UCSD-AML1 (cell line): ENCODE results near the gene RALGPS1.
A peak's percentile ranks its signal among the peaks of the same experiment; 100 is the strongest.

Source experiments
- DNase-seq: peaks from one replicate; lab custom pipeline; 2025; ENCODE audit not compliant: unreplicated experiment; lab: John Stamatoyannopoulos, UW

Gene RALGPS1

DNA sequence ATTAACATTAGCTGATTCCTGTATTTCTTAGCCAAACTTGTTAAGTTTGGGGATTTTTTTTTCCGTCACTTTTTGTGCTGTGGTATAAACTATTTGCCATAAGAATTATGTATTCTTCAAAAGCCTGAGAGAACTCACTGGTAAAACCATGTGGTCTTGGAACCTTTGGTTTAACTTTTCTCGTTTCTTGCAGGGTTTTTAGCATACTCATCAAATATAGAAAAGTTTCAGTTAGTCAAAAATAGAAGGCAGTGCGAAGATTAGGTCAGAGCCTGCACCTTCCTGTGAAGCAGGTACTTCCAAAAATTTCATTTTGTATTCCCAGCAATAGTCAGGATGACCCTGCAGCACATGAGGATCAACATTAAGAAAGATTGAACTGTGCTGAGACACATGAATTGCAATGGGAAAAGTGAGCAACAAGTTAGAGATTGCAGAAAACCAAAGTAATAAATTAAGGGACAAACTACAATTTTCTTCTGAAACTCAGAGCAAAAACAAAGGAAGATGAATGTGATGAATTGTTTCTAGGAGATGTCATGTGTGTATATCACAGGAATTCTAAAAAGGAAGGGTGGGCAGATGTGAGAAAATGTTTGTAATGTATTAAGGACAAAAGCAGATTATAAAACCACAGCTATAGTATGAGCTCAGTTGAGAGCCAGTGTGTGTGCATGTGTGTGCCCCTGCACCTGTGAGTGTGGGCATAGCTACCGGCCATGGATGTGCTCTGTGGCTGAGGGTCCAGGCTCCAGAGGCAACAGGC, 105.6 kb downstream of the RALGPS1 start:
- DNase-seq, result no peak

DNA sequence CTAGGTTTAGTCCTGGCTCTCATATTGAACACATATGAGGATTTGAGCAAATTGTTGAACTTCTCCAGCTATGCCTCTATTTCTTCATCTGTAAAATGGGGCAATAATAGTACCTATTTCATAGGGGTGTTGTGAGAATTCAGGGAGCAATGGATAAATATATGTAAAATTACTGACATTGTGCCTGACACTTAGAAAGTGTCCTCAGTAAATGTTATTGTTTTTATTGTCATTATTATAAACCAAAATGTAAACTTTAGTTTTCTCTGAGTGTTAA, 106.2 kb downstream of the RALGPS1 start:
- DNase-seq, result no peak

DNA sequence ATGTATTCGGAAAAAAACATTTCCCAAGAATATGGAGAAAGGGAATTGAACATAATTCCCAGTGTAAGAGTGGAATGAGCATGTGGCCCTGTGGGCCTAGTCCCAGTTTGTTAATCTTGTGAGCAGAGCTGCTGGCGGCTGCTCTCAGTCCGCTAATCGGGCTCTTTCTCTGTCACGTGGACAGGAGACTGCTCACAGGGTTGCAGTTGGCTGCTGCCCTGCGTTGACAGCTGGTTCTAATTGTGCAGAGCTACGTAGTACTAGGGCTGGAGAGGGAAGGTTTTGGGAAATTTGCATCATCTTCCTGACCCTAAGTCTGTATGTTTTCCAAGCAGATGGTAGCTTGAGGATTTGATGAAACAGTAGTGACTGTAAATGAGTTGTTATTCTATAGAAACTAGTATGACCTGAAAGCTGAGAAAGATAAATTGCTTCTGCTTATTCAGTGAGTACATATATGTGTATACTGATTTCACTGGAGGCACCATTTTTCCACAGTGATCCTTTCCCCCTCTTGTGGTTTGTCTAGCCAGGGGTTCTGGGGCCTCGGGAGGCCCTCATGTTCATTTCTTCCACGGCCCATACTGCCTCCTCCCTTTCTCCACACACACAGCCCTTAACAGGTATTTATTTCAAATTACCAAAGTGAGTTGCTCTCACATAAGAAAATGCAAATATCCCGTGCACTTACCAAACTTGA, 107.2 kb downstream of the RALGPS1 start:
- no peak for DNase-seq

DNA sequence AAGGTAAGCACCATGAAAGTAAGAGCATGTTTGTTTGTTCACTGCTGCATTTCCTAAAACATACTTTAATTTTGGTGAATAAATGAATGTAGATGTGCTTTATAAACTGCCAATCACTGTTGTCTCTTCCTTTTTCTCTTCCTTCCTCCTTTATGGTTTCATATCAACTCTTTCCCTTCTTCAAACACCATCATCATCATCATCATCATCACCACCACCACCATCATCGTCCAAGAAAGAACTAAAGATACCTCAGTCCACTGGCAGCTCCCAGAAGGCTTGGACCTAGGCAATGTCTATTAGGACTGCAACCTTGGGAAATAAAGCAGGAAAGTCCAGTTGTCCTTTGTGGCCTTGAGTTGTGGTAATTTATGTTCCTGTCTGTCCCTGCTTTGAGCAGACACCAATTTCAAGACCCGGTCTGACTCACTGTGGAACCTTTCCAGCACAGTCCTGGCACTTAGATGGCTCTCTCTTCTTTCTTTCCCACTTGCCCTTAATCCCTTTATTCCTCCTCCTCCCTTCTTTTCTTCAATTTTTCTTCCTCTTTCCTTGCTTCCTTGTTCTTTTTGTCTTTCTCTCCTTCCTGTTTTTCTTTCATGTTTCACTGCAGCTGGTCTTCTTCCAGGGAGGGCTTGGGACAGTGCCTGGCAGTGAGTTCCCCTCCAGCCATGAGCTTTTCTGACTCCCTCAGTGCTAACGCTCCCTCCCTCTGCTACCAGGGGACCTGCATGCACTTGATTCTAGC, 108.5 kb downstream of the RALGPS1 start:
- no peak for DNase-seq

DNA sequence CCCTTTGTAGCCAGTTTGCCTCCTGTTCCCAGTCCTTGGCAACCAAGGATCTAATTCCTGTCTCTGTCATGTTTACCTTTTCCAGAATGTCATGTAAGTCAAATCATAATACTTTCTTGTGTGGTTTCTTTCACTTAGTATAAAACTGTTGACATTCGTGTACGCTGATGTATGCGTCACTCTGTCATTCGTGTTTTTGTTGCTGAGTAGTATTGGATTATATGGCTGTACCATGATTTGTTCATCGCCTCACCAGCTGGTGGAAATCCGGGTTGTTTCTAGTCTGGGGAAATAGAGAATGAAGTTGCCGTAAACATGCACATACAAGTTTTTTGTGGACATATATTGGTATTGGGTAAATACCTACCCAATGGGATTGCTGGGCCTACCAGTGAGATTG, 110.5 kb downstream of the RALGPS1 start:
- no peak for DNase-seq

DNA sequence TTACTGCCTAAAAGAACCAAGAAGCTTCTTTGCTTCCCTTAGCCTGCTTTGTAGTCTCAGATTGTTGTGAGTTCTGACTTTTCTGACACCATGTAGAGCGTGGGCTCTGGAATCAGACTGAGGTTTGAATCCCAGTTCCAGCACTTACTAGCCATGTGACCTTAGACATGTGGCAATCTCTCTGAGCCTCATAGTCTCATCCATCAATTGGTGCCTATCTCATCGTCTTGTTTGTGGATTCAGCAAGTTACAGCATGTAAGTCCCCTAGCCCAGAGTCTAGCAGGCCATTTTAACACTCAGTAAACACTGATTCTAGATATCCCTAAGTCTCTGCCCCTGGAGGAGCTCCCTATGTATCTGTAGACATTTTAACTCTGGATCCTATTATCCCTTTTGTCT, 113.1 kb downstream of the RALGPS1 start:
- no peak for DNase-seq

DNA sequence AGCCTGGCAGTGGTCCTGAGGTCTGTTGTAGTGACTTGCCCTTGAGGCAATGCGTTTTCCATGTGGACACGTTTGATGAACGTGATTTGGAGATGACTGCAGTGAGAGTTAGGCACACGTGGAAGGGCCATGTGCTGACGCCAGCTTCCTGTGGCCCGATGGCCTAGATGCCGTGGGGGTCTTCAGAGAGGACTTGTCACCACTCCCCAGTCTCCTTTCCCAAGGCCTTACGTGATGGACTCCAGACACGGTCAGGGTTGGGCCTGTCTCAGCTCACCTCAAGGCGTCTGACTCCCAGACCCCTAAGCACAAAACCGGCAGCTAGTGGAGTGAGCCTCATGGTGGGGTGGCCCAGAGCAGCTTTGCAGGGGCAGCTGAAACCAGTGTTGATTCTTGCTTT, 115.0 kb downstream of the RALGPS1 start:
- DNase-seq, result no peak

DNA sequence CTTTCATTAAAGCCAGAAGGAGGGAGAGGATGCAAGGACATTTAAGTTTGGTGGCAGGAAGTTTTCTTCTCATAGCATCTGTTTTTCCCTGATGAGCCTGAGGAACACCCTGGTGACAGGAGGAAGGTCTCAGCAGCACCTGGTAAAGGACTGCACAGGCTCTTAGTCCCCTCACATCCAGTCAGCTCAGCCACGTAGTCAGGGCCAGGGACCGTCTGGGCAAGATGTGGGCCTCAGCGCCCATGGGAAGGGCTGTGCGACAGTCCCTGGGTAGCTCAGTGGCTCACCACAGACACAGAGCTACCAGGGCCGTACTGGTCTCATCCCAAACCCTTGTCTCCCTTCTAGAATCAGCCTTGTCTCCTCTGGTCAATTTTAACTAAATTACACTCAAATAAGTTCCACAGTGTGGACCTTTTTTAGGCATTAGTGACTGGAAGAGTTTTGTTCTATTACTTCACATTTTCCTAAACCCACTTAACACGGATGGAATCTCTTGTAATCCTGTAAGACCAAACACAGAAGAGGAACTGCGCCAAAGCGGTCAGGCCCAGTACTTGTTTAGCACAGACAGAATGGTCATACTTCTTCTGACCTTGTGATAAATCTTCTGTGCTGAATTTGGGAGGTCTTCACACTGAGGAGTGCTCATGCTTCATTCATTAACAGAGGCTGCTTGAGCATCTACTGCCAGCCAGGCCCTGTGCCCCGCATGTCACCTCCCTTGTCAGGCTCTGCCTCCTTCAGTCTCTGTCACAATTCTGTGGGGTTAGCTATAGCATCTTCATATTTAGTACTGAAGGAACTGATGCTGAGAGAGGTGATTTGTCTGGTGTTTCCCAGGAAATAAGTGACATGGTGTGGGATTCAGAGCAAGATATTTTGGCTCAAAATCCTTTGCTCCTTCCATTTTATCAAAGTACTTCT, 116.5 kb downstream of the RALGPS1 start:
- no peak for DNase-seq

DNA sequence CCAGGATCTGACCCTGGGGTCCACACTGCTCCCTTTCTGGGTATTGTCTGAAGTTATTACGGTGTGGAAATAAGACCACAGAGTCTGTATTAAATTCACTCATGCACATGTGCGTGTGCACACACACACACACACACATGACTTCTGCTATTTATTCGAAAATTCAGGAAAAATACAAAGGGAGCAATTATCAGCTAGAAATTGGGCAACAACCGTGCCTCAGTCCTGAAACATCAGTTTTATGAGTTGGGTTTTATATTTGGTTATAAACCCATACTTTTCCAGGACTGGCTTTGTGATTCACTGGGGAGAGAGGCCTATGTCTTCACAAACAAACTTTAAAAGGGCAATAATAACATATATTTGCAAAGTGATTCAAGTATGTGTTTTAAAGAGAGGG, 117.7 kb downstream of the RALGPS1 start:
- DNase-seq, result no peak

DNA sequence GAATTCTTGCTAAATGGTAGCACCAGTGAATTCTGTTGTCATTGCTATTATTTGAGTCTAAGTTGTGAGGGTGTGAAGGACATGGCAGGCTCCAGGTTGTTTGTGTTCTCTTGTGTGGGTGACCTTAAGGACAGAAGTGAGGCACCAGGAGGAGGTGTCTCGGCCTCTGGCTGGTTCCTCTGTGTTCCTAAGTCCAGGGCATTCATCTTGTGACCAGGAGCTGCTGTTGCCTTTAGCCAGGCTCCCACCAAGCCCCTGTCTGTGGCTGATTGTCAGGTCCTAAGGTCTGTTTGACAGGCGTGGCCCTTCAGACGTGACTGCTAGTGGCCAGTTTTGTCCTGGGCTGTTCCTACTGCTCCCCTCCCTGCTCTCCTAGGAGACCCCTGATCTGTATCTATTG, 118.5 kb downstream of the RALGPS1 start:
- no peak for DNase-seq

DNA sequence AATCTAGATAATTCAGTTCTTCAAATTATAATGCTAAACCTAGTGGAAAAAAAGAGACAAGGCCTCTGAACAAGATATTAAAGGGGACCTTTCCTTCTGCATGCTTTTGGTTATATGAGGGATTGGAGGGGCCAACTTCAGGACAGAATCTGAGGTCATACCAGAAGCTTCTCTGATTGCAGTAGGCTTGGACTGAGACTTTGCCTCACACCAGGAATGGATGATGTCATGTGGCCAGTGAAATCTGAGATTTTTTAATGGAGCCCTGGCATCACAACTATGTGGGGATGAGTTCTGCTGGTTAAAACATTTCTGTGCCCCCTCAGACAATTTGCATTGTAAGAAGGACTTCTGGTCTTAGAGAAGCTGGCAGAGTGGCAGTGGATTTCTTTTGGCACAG, 119.2 kb downstream of the RALGPS1 start:
- DNase-seq, result no peak

DNA sequence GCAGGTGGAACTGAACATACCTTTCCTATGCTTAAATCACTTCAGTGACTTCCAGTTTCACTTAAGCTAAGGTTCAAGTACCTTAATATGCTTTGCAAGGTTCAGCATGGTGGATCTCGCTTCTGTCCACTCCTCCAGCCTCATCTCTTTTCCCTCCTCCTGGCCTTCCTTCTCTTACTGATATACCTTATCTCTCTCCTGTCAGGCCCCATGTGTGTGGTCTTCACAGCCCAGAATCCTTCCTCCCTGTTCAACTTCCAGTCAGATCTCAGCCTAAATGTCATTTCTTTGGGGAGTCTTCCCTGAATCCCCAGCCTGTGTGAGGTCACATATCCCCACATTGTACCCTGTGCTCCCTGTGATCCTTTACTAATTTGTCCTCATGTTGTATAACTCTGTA, 120.1 kb downstream of the RALGPS1 start:
- DNase-seq, result no peak

DNA sequence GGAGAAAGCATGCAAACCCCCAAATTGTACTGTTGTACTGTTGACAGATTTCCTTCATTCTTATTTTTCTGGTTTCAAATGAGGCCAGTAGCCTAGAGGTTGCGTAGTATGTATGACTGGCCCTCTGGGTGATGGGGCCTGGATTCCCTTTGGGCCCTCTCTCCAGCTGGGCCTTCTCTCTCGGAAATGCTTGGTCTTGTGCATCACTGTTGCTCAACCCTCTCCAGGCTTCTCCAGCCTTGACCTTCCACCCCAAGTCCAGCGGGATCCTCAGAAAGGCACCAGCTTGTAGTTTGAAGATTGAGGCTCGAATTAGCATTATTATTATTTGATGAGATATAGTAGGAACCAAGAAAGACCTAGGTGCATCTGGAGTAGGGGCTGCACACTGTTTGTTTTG, 120.8 kb downstream of the RALGPS1 start:
- no peak for DNase-seq

DNA sequence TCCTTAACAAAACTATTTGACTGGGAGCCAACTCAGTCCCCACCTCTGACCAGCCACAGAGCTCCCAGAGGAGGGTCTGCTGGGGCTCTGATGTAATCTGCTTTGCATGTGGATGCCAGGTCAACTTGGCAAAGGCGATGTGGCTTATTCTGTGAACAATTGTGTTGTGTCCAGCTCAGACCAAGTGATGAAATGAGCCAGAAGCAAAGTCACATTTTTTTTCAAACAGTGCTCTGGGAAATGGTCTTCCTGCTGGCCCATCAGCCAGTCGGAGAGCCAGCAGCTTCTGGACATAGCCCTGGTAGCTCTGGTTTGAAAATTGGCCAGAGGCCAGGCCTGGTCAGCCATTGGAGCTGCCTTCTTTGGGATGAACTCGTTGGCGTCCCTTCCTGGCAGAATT, 121.4 kb downstream of the RALGPS1 start:
- DNase-seq, result no peak

DNA sequence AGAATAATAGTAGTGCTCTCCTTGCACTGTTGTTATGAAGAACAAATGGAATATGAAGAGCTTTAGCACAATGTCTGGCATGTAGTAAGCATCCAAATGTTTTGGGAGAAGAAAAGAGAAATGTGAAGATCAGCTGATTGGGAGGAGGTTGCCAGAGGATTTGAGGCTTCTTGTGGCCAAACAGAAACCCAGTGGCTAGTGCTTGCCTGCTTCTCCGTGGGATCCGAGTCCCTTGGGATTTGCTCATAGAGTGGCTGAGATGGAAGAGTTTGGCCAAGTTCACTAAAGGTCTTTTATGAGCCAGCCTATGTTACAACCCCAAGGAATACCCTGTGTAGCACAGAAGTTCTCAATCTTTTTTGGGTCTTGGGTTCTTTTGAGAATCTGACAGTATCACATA, 121.9 kb downstream of the RALGPS1 start:
- no peak for DNase-seq

DNA sequence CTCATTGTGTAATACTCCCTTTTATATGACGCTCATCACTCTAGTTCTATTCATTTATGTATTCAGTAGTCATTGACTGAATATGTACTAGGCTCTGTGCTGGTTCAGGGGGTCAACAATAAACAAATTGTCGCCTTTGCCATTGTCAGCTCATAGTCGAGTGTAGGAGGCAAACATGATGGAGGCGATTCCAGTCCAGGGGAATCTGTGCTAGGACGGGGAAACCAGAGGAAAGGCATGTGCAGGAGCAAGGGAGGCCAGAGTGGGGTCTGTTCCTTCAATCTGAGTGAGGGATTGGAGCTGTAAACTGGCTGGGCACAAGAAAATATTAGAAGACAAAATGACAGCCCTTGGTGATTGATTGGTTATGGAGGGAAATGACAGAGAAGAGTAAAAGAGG, 123.9 kb downstream of the RALGPS1 start:
- DNase-seq, result no peak

DNA sequence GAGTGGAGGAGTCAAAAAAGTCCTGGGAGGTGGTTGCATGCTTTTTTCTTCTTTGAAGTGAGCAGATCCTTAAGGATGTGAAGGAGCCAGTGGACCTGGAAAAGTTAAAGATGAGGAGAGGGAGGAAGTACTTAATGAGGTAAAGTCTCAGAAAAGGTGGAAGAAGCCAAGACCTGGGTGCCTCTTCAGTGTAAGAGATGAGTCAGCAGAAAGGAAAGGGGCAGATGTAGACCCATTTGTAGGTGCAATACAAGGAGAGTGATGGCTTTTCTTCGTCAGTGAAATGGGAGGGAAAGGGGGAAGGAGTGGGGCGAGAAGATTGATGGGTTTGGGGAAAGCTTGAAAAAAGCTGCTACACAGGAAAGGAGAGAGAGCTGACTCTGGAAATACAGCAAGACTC, 124.9 kb downstream of the RALGPS1 start:
- DNase-seq, result no peak

DNA sequence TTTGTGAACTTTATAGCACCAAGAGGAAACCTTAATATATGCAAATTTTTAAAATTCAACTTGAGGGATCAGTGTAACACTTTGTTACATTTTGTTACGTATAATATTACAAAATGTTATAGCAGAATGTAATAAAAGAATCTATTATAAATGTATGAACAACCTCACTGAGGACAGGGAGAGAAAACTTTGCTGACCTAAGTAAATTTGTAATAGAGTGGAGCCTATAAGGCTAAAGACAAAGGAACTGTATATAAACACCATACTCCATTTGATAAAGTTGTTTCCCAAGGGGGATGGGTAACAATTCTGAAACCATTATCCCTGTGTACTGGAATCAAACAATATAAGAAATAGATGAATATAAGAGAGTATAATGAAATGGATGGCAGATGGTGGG, 130.6 kb downstream of the RALGPS1 start:
- DNase-seq, result no peak

DNA sequence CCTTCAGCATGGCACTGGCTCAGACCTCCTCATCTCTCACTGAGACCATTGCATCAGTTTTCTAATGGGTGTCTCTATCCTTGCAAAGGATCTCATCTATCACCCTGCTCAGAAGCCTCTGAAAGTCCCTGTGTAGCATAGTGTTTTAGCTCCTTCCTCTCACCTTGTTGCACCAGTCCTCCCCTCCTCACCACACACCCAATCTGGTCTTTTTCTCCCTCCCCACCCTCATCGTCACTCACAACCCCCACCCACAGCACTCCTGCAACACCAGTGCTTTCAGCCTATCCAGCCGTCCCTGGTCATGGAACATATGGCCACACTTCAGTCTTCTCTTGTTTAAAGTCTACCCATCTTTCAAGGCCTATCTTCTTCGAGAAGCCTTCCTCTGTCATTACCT, 133.4 kb downstream of the RALGPS1 start:
- DNase-seq, result no peak

DNA sequence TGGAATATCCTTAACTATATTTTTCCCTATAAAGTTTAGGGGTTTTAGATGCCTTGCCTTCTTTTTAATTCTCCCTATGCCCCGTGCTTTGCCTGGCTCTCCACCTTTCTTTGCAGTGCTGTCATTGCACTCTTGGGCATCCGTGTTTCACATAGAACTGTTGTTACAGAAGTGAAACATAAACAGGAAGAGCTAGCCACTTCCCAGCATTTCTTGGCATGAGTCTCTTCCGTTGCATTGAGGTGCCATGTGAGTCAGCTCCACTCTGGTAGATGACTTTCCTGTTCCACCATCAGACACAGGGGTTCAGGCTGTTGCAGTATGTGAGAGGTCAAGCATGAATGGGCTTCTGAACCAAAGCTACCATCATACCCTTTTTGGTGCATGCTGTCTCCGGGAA, 134.5 kb downstream of the RALGPS1 start:
- peak; percentile 36 for DNase-seq

DNA sequence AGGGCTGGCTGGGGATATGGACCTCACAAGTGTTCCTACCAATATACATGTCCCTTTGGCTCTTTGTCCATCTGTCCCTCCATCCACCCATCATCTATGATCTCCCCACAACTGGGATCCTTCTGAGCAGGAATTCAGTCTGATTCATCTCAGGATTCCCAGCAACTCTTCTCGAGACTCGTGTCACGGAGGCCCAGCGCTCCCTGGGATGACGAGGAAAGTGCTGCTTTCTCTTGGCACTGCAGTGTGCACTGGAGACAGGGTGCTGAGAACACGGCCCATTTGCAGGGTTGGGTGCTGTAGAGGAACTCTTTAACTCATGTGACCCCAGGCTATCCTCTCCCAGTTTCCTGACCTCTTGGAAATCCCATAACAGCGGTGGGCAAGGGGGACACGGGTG, 135.0 kb downstream of the RALGPS1 start:
- no peak for DNase-seq
